Vagina (tissue), 2 donors: Measurements from ENCODE around the gene ITIH5. TPM values are rescaled to one million over a fixed set of nuclear protein-coding genes. Genes with fewer than 3 reads are reported as not detected.

Source experiments
- DNase-seq, 2 donors: peaks; one replicate each; pipeline ENCODE4 v3.0.0-alpha.2; 2017; ENCODE audit errors: extremely low spot score in 2 of 2
- H3K27ac ChIP-seq: fragments of 200-600 bp; sonication (generic); one replicate; pipeline ENCODE4 v1.5.1; 2019
- H3K27me3 ChIP-seq: fragments of 200-600 bp; sonication (generic); one replicate; pipeline ENCODE4 v1.5.1; 2019
- H3K36me3 ChIP-seq, 2 donors: fragments of 200-600 bp; sonication (generic); one replicate each; pipeline ENCODE4 v1.5.1; 2017 to 2019
- H3K4me1 ChIP-seq: fragments of 200-600 bp; sonication (generic); one replicate; pipeline ENCODE4 v1.5.1; 2019
- H3K4me3 ChIP-seq, 2 donors: fragments of 200-600 bp; sonication (generic); 1 replicate in 1 of 2; 2 replicates in 1 of 2; pipeline ENCODE4 v1.5.1; 2016 to 2019
- H3K9me3 ChIP-seq: fragments of 200-600 bp; sonication (generic); one replicate; pipeline ENCODE4 v1.5.1; 2019
- POLR2A ChIP-seq, 2 donors: fragments of 450-650 bp; IDR thresholded peaks; one replicate each; pipeline ENCODE4 v1.6.1; 2017; ENCODE audit warnings: antibody characterized with exemption in 2 of 2, mild to moderate bottlenecking in 2 of 2, moderate library complexity in 2 of 2
- POLR2AphosphoS5 ChIP-seq, 2 donors: sonication (generic); formaldehyde crosslinking; IDR thresholded peaks; one replicate each; pipeline ENCODE4 v1.9.0; 2017; ENCODE audit warnings: antibody characterized with exemption in 2 of 2, mild to moderate bottlenecking in 2 of 2, low read depth in 1 of 2; ENCODE audit not compliant: insufficient read depth in 1 of 2
- intact Hi-C: fragments of 100-400 bp; cut with DNase I; formaldehyde crosslinking; loops from one replicate; pipeline ENCODE4 v1.15.1; 2023
- total RNA-seq: library from RNA; depleted of rRNA; stranded (reverse); fragments of >200 nt; gene quantifications from one replicate; pipeline ENCODE4 v1.2.3, GENCODE V29; 2016
- TF ChIP-seq, protein P1 (sequence below), 3 experiments: fragments of 450-650 bp in 2 of 3; fragments of 200-600 bp in 1 of 3; sonication (generic) in 1 of 3; IDR thresholded peaks; one replicate each; pipeline ENCODE4 v1.5.1; 2017 to 2019; ENCODE audit warnings: antibody characterized with exemption in 3 of 3, mild to moderate bottlenecking in 2 of 3, moderate library complexity in 2 of 3

ITIH5 gene
- total RNA-seq, 1 donor from 2014 or later, result 20.4 TPM

DNA sequence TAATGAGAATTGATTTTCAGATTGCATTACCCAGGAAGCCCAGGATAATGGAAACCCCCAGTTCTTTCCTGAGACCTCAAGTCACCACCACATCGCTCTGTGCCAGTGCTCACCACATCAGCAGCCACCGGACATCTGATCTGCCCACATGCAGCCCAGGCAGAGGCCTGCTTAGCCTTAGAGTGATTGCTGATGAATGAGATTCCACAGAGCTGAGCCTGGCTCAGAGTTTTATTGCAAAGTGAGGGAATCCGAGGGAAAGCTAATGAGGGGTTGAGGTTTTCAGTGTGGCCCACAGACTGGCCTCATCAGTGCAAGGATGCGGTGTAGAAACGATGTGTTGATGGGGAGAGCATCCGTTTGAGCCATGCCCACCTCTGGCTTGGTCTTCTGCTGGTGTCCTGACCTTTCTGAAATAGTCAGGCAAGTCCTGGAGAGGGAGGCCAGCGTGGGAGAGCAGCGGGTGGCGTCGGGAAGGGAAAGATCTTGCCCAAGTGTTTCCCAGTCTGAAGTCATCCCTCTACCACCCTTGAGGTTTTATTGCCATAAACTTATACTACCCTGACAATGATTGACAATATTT lies 120.3 kb downstream of the ITIH5 start:
- no peaks in the 10 kb centered on the region for H3K9me3 ChIP-seq
- TF ChIP-seq POLR2AphosphoS5 (IDR thresholded peaks at IDR 0.05; ENCODE audit: insufficient read depth in 1 of 2, low read depth in 1 of 2), result no peak
- TF ChIP-seq, protein P1, sequence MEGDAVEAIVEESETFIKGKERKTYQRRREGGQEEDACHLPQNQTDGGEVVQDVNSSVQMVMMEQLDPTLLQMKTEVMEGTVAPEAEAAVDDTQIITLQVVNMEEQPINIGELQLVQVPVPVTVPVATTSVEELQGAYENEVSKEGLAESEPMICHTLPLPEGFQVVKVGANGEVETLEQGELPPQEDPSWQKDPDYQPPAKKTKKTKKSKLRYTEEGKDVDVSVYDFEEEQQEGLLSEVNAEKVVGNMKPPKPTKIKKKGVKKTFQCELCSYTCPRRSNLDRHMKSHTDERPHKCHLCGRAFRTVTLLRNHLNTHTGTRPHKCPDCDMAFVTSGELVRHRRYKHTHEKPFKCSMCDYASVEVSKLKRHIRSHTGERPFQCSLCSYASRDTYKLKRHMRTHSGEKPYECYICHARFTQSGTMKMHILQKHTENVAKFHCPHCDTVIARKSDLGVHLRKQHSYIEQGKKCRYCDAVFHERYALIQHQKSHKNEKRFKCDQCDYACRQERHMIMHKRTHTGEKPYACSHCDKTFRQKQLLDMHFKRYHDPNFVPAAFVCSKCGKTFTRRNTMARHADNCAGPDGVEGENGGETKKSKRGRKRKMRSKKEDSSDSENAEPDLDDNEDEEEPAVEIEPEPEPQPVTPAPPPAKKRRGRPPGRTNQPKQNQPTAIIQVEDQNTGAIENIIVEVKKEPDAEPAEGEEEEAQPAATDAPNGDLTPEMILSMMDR (IDR thresholded peaks at IDR 0.05), result no peak
- no peak for TF ChIP-seq POLR2A (IDR thresholded peaks at IDR 0.05)
- H3K27ac ChIP-seq, result no peak overlapping the region
- DNase-seq, result no peak
- intact Hi-C loops, result no loop called here
- peaks cover 7% of the 10 kb centered on the region for H3K4me1 ChIP-seq
- no peaks in the 10 kb centered on the region for H3K36me3 ChIP-seq
- H3K4me3 ChIP-seq, result no peak overlapping the region
- no peaks in the 10 kb centered on the region for H3K27me3 ChIP-seq

DNA sequence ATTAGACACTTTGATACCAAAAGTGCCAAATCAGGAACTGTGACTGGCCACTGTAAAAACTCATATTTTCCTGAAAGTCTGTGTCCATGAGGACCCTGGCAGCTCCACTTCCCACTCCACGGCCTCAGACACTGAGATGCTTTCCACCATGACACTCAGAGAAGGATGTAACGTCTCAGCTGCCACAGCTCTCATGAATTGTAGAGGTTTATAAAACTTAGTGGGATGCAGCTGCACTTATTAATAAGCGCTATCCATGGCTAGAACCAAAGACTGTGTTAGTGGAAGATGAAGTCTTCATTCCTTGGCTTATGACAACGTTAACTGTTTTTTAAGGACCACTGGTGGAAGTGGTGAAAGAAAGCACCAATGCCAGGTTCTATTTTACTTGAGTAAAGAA lies 121.0 kb downstream of the ITIH5 start:
- Histone ChIP-seq H3K4me3 (no peak overlapping the region), H3K27ac (no peak overlapping the region), H3K27me3 (no peaks in the 10 kb centered on the region), H3K4me1 (peaks cover 8% of the 10 kb centered on the region), H3K9me3 (no peaks in the 10 kb centered on the region), H3K36me3 (no peaks in the 10 kb centered on the region)
- TF ChIP-seq POLR2A (IDR thresholded peaks at IDR 0.05) (no peak), POLR2AphosphoS5 (IDR thresholded peaks at IDR 0.05; ENCODE audit: insufficient read depth in 1 of 2, low read depth in 1 of 2) (no peak)
- TF ChIP-seq, protein P1 (IDR thresholded peaks at IDR 0.05), result no peak
- no peak for DNase-seq
- intact Hi-C loops, result no loop called here

DNA sequence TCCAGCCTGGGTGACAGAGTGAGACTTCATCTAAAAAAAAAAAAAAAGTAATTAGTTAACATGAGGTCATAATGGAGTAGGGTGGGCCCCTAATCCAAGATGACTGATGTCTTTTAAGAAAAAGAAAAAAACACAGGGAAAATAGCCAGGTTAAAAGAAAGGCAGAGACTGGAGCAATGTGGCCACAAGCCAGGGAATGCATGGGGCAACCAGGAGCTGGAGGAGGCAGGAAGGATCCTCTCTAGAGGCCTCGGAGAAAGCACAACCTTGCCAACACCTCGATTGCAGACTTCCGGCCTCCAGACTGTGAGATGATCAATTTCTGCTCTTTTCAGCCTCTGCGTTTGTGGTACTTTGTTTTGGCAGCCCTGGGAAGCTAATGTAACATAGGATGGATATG lies 121.5 kb downstream of the ITIH5 start:
- TF ChIP-seq POLR2A (IDR thresholded peaks at IDR 0.05) (no peak), POLR2AphosphoS5 (IDR thresholded peaks at IDR 0.05; ENCODE audit: insufficient read depth in 1 of 2, low read depth in 1 of 2) (no peak)
- TF ChIP-seq, protein P1 (IDR thresholded peaks at IDR 0.05), result no peak
- H3K27me3 ChIP-seq, result no peaks in the 10 kb centered on the region
- DNase-seq, result no peak
- no peak overlapping the region for H3K4me3 ChIP-seq
- H3K4me1 ChIP-seq, result peaks cover 8% of the 10 kb centered on the region
- no peaks in the 10 kb centered on the region for H3K36me3 ChIP-seq
- intact Hi-C loops, result no loop called here
- H3K9me3 ChIP-seq, result no peaks in the 10 kb centered on the region
- no peak overlapping the region for H3K27ac ChIP-seq

- no peak for TF ChIP-seq POLR2AphosphoS5 (IDR thresholded peaks at IDR 0.05; ENCODE audit: insufficient read depth in 1 of 2, low read depth in 1 of 2)
- TF ChIP-seq POLR2A (IDR thresholded peaks at IDR 0.05), result no peak
- TF ChIP-seq, protein P1 (IDR thresholded peaks at IDR 0.05), result no peak
- Histone ChIP-seq H3K4me3 (no peak overlapping the region), H3K4me1 (peaks cover 8% of the 10 kb centered on the region), H3K9me3 (no peaks in the 10 kb centered on the region), H3K36me3 (no peaks in the 10 kb centered on the region), H3K27ac (no peak overlapping the region), H3K27me3 (no peaks in the 10 kb centered on the region)
- DNase-seq, result no peak
- intact Hi-C loops, result no loop called here
Observed at GRCh38 chr10:7544203-7544602, 122.6 kb downstream of the ITIH5 start.

DNA sequence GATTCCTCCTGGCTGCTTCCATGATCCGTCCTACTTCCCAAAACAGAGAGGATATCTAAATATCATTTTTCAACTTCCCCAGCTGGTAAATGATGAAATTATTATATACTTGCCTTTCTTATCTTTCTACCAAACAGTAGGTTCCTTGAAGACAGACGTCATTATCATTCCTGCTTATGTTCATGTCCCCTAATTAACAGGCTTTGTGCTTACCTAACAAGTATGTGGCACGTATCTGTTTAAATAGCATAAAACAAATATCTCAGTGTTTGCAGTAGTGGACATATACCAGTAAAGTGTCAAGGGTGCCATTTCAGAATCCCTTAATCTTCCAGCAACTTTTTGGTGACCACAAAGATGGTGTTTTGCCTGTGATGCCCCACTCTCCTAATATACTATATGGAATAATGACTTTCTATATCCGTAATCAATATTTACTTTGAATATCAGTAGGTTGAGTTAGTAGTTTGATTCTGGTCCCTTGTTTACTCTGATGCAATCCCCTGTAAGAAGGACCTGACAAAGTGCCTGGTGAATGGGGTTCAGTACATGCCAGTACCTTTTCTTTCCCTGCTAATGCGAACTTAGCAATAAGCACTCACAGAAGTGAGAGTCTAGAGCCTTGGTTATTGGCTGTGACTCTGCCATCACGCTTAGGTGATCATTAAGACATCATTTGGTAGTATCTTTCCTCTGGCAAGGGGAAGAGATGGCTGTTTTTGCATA lies 124.4 kb downstream of the ITIH5 start:
- intact Hi-C loops, result no loop called here
- H3K4me1 ChIP-seq, result peaks cover 8% of the 10 kb centered on the region
- DNase-seq, result no peak

More for the DNA sequence above, 124.4 kb downstream of the ITIH5 start:
- H3K27ac ChIP-seq, result no peak overlapping the region
- TF ChIP-seq POLR2AphosphoS5 (IDR thresholded peaks at IDR 0.05; ENCODE audit: insufficient read depth in 1 of 2, low read depth in 1 of 2) (no peak), POLR2A (IDR thresholded peaks at IDR 0.05) (no peak)
- TF ChIP-seq, protein P1 (IDR thresholded peaks at IDR 0.05), result no peak
- H3K36me3 ChIP-seq, result no peaks in the 10 kb centered on the region
- H3K4me3 ChIP-seq, result no peak overlapping the region
- H3K9me3 ChIP-seq, result no peaks in the 10 kb centered on the region
- H3K27me3 ChIP-seq, result no peaks in the 10 kb centered on the region
